HL-60/S4 treated with phorbol 12-myristate 13-acetate at 8.2 ng/mL for 4 days and 3 days (cell line): ENCODE results near the gene RNF138.
"Not testable (repeated sequence)": the region's sequence is repeated elsewhere in the genome, so short reads cannot be mapped to it uniquely, and the experiment has no call there.

Source experiments
- in situ Hi-C: fragments of 300-500 bp; cut with MboI; formaldehyde crosslinking; loops from 2 replicates; pipeline ENCODE4 v1.15.0; 2022; ENCODE audit warnings: low sequenced_read_pairs

RNF138 gene, protein sequence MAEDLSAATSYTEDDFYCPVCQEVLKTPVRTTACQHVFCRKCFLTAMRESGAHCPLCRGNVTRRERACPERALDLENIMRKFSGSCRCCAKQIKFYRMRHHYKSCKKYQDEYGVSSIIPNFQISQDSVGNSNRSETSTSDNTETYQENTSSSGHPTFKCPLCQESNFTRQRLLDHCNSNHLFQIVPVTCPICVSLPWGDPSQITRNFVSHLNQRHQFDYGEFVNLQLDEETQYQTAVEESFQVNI

DNA sequence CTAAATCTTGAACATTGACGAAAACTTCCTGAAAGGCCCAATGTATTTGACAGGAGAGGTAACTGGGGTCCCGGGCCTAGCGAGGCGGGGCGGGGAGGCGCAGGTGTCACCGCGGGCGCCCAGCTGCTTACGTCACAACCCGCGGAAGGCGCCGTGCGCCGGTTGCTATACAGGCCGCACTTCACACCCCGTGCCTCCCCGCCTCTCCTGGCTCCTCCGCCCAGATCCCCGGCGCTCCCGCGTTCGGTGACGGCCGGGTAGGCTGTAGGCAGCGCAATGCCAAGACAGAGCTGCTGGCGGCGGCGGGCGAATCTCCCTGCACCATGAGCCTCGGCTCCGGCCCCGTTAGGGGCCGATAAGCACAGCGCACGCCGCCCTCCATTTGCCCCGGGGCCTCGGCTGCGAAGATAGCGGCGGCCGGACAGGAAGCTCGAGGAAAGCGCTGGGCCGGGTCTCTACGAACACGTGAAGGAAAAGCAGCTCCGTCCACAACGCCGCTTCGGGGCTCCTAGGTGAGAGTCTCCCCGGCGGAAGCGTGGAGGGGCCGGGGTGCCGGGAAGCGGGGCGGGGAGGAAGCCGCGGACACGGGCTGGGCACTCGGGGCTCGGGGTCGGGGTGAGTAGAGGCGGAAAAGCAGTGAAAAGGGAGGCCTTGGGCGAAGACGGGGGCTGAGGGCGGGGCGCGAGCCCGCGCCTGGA lies at the start of gene RNF138:
Gene RNF138 (plus strand): TSS at position 151 of the 698 bp plus-strand sequence. CDS start 903 bp downstream, outside the sequence.
- in situ Hi-C loops, result no loop called here

DNA sequence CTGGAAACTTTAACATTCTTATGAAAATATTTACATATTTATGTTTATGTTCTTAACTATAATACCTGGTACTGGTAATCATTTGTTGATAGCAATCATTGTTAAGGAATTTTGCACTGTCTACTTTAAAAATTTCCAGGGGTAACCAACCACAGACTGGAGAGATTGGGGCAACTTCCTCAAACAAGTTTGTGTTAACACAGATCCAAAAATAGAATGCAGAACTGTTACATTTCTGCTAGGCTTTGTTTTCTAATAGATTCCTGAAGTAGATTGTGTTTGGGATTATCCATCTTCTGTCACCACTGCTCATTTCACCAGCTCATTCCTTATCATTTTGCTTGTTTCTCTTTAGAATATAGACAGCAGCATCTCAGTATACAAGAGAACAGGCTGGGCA lies 49.3 kb upstream of the RNF138 start:
- in situ Hi-C loops, result no loop called here

DNA sequence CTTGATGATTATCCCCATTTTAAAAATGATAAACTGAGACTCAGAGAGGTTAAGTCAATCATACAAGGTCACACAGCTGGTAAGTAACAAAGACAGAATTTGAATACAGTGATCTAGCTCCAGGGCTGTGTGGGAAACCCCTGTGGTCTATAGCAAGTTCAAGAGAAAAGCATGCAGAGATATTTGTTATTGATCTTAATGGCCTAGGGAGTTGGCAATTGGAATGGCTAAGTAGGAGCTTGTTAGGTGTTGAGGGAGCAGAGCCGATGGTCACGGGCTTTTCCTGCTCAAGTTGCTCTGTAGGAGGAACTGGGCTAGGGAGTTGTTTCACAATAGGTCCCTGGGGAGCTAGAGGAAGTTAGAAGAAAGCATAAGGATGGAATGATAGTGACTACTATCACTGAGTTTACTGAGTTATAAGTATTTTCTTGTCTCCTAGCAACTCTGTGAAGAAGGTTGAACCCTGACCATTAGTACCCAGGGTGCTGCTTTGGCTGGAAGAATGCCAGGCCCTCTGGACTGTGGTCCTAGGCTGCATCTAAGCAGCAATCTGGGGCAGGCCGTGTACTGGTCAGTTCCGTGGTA lies 43.1 kb upstream of the RNF138 start:
- in situ Hi-C loops, result no loop called here

DNA sequence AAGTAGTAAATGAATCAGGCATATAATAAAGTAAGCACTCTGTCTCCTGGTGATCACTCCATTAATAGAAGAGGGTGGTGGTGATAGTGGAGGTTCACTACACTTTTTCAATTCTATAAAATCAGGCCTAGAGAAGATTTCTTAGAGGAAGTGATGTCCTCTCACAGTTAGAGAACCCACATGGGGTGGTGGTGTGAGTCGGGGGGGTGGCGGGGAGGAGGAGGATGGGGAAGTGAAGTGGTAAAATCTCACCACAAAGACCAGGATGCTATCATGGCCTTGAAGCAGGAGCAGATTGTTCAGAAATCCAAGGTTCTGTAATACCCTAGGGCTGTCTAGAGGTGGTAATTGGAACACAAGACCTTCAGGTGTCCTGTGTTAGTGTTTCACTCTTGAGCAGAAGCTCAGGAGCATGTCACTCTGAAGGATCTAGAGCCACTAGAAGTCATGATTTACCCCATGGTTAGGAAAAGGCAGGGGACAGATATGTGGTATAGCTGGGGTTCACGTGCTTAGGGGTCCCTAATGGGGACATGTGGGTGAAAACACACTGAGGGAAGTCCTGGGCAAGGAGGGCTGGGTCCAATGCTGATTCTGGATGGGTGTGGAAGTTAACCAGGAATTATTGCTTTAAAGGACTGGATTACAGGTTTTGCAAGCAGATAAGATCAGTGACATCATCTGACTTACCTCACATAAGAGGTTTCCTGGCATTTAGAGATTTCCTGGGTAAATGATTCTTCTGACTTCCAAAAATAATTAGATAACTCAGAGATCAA lies 42.1 kb upstream of the RNF138 start:
- in situ Hi-C loops, result no loop called here

DNA sequence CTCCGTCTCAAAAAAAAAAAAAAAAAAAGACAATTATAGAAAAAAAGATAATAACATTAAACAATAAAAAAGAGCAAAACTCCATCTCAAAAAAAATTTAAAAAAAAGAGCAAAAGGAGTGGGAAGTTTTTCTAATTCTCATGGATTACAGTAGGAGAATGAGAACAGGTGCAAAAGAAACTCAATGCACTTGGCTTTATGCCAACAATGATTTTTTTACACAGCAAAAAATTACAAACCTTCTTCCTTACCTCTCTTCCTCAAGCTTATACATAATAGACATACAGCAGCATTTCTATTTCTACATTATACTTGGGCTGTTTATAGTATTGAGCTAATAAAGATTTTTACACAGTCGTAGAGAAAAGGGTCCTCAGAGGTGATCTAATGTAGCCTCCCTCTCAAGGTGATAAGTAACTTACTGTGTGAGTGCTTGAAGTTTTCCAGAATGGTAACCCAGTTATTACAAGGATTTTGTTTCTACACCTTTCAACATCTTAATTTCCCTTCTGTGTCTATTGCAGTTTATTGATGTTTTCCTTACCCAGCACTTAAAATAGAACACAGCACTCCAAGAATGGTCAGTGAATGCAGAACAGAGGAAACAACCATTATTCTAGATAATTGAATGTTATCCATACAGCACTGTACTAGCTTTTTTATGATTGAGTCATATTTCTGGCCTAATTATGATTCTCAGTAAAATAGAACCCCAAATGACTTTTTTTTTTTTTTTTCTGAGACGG lies 34.9 kb upstream of the RNF138 start:
- in situ Hi-C loops, result no loop called here

DNA sequence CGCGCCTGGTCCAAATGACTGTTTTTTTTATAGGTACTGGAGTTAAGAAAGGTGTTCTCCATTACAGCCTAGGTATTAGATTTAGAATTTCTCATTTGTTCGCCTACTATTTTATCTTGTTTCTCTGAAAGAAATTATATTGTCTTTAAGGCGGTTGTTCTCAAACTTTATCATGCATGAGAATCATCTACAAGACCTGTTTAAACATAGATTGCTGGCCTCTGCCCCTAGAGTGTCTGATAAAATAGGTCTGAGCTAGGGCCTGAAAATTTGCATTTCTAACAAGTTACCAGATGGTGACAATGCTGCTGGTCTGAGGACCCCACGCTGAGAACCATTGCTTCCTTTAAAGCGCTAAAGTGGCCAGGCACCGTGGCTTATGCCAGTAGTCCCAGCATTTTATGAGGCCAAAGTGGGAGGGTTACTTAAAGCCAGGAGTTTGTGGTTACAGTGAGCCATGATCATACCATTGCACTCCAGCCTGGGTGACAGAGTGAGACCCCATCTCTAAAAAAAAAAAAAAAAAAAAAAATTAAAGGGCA lies 34.0 kb upstream of the RNF138 start:
- in situ Hi-C loops, result no loop called here

DNA sequence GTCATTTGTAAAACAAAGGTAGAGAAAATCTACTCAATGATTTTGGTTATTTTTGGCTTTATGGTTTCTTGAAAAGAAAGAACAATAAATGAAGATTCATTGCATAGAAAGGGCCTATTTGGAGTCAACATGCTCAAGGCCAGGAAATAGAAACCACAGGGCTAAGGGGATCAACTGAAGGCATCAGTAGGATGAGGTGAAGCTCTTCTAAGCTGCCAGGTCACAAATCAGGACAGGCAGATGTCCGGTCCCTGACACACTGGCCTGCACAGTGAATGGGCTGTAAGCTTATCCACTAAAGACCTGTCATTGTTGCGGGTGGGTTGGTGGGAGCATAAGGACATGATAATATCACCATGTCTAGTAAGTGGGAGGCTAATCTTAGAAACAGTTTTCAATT lies 31.6 kb upstream of the RNF138 start:
- in situ Hi-C loops, result no loop called here

DNA sequence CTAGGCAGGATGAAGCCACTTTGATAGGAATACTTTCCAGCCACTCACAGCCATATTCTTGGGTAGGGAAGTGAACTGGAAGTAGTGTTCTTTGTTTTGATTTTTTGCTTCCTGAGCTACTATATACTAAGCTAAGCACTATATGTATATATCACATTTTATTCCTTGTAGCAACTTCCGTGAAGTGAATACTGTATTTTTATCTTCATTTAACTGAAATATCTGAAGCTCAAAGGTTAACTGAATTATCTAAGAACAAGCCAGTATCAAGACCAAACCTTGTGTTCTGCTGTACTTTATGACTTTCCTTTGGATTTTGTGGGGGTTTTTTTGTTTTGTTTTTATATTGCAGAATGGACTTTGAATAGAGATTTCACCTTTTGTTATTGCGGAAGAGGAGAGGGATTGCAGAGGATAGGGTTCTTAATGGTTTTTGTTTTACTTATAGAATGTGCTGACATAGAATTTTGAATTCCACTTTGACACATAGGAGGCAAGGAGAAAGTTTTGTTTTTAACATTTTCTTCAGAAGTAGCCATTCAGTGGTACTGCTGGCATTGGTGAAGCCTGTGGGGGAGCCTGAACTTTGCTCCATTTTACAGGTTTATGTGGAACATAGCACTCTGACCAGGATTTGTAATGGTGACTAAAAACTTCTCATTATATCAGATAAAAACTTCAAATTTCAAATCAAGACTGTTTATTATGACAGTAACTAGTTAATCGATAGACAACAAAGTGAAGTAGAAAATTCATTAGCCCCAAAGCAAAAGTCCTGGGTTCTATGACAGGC lies 24.1 kb upstream of the RNF138 start:
- in situ Hi-C loops, result no loop called here

DNA sequence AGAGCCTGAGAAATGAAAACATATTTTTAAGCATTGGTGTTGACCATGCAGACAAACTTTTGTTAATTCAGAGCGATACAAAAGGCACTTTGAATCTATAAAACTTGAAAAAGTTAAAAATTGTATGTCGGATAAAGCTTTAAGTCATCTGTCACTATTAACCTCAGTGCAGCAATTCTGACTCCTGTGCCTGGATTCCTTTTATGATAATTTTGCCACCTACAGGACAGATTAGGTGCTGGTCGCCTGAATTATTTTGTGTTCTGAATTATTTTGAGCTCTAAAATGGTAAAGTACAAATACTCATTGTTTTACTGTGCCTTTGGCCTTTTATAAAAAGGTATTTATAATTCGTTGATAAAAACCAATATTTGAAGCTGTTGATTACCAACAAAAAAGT lies 19.4 kb upstream of the RNF138 start:
- in situ Hi-C loops, result no loop called here

DNA sequence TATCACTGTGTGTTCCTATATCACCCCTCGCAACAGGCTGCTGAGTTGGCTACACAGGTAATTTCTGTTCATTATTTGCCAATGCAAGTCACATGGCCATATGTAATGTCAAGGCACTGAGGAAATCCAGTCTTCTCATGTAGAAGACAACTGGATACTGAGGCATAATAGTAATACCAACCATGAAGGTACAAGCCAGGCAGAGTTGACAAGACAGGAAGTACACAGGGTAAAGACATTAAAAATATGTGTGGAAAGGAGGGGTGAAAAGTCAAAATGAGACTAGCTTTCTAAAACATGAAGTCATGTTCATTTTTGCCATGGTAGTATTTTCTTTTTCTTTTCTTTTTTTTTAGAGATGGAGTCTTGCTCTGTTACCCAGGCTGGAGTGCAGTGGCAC lies 17.5 kb upstream of the RNF138 start:
- in situ Hi-C loops, result no loop called here

DNA sequence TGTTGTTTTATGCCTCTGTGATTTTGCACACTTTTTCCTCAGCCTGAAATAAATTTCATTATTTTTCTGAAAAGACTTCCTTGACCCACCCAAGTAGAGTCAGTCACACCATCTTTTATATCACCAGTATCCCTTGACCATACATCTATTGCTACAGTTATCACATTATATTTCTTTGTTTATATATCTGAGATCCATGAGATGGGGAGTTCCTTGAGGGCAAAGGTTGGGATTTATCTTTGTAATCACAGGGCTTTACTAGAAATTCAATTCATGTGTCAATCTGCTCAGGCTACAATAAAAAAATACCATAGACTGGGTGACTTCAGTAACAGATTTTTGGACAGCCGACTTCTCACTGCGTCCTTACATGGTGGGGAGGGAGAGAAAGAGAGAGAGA lies 12.8 kb upstream of the RNF138 start:
- in situ Hi-C loops, result no loop called here

DNA sequence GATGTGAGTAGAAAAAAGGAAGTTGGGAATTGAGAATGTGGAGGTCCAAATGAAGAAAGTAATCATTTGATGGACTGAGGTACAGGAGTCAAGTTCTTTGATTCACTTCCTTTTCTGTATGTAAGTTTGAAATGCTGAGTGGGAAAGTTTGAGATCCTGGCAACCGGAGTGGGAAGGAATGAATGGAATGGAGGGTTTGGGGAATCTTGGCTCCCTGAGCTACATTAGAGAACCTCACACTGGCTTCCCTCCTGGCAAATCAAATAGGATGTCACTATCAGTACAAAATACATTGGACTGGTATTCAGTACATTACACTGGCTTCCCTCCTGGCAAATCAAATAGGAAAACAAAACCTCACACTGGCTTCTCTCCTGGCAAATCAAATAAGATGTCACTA lies 9.8 kb upstream of the RNF138 start:
- in situ Hi-C loops, result no loop called here

DNA sequence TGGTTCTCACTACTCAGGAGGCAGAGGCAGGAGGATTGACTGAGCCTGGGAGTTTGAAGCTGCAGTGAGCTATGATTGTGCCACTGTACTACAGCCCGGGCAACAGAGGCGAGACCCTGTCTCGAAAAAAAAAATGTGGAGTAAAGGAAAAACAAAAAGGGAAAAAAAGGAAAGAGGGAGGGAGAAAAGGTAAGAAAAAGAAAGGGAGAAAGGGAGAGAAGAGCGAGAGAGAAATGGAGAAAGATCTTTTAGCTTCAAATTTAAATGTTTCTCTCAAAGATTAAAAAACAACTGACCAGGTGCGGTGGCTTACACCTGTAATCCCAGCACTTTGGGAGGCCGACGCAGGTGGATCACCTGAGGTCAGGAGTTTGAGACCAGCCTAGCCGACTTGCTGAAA lies 7.9 kb upstream of the RNF138 start:
- in situ Hi-C loops, result no loop called here

DNA sequence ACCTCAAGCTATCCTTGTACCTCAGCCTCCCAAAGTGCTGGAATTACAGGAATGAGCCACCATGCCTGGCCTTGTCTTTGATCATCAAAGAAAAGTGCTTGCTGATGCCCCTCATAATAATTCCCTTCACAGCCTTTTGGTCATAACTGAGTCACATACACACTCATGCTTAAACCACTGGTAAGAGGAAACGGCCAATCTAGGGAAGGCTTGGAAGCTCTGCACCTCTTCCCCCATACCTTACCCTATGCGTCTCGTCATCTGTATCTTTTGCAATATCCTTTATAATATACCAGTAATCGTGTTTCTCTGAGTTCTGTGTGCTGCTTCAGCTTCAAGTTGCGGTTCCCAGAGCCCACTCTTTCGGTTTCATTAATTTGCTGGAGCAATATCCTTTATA lies 4.8 kb upstream of the RNF138 start:
- in situ Hi-C loops, result no loop called here

DNA sequence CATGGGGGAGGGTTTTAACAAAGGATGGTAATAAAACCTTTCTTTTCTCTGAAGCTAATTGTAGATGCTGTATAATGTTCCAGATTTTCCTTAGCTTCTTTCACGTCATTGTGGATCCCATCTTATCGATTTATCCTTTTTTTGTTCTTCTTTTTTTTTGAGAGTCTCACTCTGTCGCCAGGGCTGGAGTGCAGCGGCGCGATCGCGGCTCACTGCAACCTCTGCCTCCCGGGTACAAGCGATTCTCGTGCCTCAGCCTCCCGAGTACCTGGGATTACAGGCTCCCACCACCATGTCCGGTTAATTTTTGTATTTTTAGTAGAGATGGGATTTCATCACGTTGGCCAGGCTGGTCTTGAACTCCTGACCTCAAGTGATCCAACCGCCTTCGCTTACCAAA lies 843 bp upstream of the RNF138 start:
- in situ Hi-C loops, result not testable (repeated sequence)

DNA sequence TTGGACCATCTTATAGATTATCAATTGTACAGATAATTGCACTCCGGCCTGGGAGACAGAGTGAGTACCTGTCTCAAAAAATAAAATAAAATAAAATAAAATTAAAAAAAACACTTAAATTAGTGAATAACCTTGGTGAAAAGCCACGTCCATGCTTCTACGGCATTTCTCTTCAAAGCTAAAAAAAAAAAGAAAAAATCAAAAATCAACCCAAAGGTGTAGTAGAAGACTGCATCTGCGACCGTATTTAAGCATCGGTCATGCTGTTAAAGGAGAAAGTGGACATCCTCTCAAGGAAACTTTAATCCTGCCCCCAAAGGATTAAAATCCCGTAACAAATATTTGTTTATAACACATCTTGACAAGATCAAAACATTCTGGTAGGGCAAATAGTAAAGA lies 350 bp upstream of the RNF138 start:
- in situ Hi-C loops, result no loop called here

DNA sequence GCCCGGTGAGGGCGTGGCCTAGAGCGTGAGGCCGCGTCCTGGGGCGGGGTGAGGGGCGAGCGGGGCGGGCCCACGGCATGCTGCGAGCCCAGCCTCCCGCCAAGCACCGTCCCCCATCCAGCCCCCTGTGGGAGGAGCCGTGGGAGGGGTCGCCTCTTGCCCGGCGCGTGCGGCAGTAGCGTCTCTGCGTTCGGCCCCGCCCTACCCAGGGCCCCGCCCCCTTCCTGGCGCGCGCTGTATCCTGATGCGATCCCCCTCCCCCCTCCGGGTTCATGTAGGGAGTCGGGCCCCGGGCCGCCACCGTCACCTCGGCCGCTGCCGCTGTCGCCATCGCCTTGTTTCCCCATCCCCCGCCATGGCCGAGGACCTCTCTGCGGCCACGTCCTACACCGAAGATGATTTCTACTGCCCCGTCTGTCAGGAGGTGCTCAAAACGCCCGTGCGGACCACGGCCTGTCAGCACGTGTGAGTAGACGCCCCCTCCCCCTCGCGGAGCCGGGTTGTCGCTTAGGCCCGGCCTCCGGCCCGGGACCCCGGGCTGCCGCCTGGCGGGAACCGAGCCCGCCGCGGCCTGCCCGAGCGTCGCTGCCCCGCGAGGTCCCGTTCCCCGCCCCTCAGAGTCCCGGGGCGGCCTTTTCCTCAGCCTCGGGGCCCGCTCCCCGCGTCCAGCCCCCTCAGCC lies 888 bp downstream of the RNF138 start:
- in situ Hi-C loops, result no loop called here

DNA sequence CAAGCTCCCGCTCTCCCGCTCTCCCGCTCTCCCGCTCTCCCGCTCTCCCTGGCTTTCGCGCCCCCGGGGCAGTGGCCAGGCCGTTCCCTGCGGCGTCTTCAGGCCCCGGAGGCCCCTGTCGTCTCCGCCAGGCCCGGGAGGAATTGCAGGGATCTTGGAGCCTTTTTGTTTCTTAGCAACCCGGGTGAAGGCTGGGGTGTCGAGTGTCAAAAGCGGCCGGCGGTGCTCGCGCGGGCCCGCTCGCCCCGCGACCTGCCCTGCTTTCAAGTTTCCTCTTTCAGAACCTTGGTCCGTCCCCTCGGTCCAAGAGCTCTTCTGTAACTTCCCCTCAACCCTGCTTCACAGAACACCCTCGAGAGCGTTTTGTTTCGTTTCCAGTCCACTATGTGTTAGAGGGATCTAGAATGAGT lies 1.4 kb downstream of the RNF138 start:
- in situ Hi-C loops, result no loop called here

DNA sequence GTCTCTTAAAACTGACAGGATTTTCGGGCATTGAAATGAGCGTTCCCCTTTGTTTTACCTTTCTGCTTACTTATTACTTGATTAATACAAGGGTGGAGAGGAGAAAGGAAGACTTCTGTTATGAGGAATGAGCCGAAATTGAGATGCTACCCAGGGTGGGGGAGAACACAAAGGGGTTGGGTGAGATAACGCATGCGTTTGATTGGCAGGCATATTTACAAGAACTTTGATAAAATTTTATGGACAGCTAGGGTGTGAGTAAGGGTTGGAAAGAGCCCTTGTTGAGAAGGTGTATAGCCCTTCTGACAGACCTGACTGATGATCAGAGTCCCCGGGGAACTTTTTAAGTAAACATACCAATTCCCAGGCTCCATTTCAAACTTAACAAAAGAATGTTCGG lies 1.8 kb downstream of the RNF138 start:
- in situ Hi-C loops, result no loop called here
